Activated CD4-positive, alpha-beta T cell treated with anti-CD3 and anti-CD28 coated beads, Interleukin-2, amount 10 ng/mL, durations not matched to agents 7 days and 5 days (primary cell): ENCODE measurements around the gene MYBPC2. TPM values are rescaled to one million over a fixed set of nuclear protein-coding genes. Genes with fewer than 3 reads are reported as not detected.
"Not testable (repeated sequence)": the region's sequence is repeated elsewhere in the genome, so short reads cannot be mapped to it uniquely, and the experiment has no call there.

Experiments
- CTCF ChIA-PET: fragments of 350-600 bp; sonication (Branson Sonifier 250); formaldehyde crosslinking; loops from one replicate; lab custom pipeline; 2021; ENCODE audit warnings: antibody characterized with exemption; lab: Charles Lee
- POLR2A ChIA-PET: fragments of 350-600 bp; sonication (Branson Sonifier 250); formaldehyde crosslinking; loops from one replicate; lab custom pipeline; 2021; ENCODE audit warnings: antibody characterized with exemption; lab: Charles Lee
- DNase-seq: peaks from one replicate; pipeline ENCODE4 v3.0.0-alpha.2; 2020
- H3K27ac Mint-ChIP-seq: one replicate; pipeline ENCODE4 v1.8.0; 2021; ENCODE audit warnings: mild to moderate bottlenecking, moderate library complexity, mixed read lengths
- H3K27me3 Mint-ChIP-seq: one replicate; pipeline ENCODE4 v1.8.0; 2021; ENCODE audit warnings: mixed read lengths
- H3K36me3 Mint-ChIP-seq: one replicate; pipeline ENCODE4 v1.8.0; 2021; ENCODE audit warnings: low read depth, mixed read lengths
- H3K4me1 Mint-ChIP-seq: one replicate; pipeline ENCODE4 v1.8.0; 2021; ENCODE audit warnings: mixed read lengths
- H3K4me3 Mint-ChIP-seq: one replicate; pipeline ENCODE4 v1.8.0; 2021; ENCODE audit warnings: mild to moderate bottlenecking, moderate library complexity, mixed read lengths
- H3K9me3 Mint-ChIP-seq: one replicate; pipeline ENCODE4 v1.8.0; 2021; ENCODE audit warnings: mixed read lengths
- total RNA-seq, 2 experiments: library from RNA; stranded (reverse); gene quantifications; one replicate each; pipeline ENCODE4 v1.2.3, GENCODE V29; 2021

MYBPC2 gene
- total RNA-seq, 2 experiments from 2014 or later = not detected

GRCh38 chr19:50459067-50459456 lies 26.4 kb downstream of the MYBPC2 start:
- no peak for DNase-seq
- Mint-ChIP-seq H3K4me1 (peaks cover 15% of the 10 kb centered on the region), H3K36me3 (no peaks in the 10 kb centered on the region), H3K27ac (no peak overlapping the region), H3K27me3 (peaks cover 9% of the 10 kb centered on the region), H3K9me3 (no peaks in the 10 kb centered on the region), H3K4me3 (no peak overlapping the region)
- ChIA-PET POLR2A (no interaction called here), CTCF (no interaction called here)

DNA sequence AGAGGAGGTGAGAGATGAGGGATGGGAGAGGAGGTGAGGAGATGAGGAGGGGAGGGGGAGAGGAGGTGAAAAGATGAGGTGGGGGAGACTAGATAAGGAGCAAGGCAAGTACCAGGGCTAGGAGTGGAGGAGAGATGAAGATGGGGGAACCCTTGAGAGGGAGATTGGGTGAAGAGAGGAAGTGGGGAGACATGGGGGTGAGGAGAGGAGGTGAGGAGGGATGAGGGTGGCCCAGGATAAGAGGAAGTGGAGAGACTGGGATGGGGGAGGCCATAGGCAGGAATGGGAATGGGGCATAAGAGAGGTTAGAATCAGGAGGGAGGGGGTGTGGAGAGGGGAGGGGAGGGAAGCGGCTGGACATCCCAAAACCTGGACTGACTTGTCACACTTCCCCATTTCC lies 26.9 kb downstream of the MYBPC2 start:
- Mint-ChIP-seq H3K27me3 (peaks cover 9% of the 10 kb centered on the region), H3K4me3 (no peak overlapping the region), H3K9me3 (no peaks in the 10 kb centered on the region), H3K36me3 (no peaks in the 10 kb centered on the region), H3K4me1 (peaks cover 15% of the 10 kb centered on the region), H3K27ac (no peak overlapping the region)
- no peak for DNase-seq
- ChIA-PET POLR2A (no interaction called here), CTCF (interaction anchor here (0.9 to 2.3 kb wide), 4 partner anchors 18 to 108 kb away, joined by 3 to 17 read pairs (median 4); no protein-coding TSS in a partner anchor)

DNA sequence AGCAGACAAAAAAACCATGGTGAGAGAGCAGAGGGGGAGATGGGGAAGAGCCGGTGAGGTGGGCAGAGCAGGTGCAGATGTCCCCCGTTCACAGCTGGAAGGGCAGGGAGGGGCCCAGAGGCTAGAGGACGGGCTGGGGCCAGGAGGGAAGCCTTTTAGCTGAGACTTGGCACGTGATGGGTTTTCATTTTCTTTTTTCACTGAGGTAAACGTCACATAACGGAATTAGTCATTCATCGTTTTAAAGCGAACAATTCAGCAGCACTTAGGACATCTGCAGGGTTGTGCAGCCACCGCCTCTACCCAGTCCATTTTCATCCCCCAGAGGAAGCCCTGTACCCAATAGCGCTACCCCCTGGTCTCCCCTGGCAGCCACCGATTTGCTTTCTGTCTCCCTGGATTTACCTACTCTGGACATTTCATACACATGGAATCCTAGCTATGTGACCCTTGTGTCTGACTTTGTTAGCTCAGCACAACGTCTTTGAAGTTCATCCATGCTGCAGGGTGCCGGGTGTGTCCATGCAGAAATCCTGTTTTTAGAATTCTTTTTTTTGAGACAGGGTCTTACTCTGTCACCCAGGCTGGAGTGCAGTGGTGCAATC lies 27.6 kb downstream of the MYBPC2 start:
- Mint-ChIP-seq H3K27me3 (peaks cover 9% of the 10 kb centered on the region), H3K4me1 (peaks cover 15% of the 10 kb centered on the region), H3K9me3 (no peaks in the 10 kb centered on the region), H3K27ac (no peak overlapping the region), H3K4me3 (no peak overlapping the region), H3K36me3 (no peaks in the 10 kb centered on the region)
- no peak for DNase-seq
- ChIA-PET CTCF (interaction anchor here (0.9 to 2.3 kb wide), 7 partner anchors 9 to 108 kb away, joined by 3 to 17 read pairs (median 5); no protein-coding TSS in a partner anchor), POLR2A (no interaction called here)

DNA sequence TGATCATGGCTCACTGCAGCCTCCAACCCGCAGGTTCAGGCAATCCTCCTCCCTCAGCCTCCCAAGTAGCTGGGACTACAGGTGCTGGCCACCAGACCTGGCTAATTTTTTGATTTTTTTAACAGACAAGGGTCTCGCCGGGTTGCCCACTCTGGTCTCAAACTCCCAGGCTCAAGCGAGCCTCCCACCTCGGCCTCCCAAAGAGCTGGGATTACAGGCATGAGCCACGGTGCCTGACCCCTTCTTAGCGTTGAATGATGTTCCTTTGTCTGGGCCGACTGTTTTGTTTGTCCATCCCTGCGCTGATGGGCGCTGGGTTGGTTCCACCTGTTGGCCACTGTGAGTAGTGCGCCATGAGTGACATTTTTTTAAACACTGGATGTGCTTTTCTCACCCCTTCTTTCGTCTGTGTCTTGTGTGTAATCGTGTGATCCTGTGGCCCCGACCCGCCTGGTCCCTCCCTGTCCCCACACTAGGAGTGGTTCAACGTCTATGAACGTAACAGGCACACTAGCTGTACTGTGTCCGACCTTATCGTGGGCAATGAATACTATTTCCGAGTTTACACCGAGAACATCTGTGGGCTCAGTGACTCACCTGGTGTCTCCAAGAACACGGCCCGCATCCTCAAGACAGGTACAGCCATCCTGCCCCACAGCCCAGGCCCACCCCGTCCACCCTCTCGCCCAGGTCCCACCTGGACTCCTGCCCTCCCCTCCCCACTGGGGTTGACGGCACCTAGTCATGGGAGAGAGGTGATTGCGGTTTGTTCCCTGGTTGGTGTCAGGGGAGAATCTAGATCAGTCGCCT lies 28.6 kb downstream of the MYBPC2 start:
- POLR2A ChIA-PET = no interaction called here
- Mint-ChIP-seq H3K4me3 (no peak overlapping the region), H3K9me3 (no peaks in the 10 kb centered on the region), H3K27ac (no peak overlapping the region), H3K36me3 (no peaks in the 10 kb centered on the region), H3K27me3 (peaks cover 9% of the 10 kb centered on the region), H3K4me1 (peaks cover 15% of the 10 kb centered on the region)
- peak; percentile 69 for DNase-seq
- CTCF ChIA-PET = interaction anchor here (0.7 to 2.3 kb wide), 9 partner anchors 8 to 104 kb away, joined by 3 to 17 read pairs (median 5); no protein-coding TSS in a partner anchor

DNA sequence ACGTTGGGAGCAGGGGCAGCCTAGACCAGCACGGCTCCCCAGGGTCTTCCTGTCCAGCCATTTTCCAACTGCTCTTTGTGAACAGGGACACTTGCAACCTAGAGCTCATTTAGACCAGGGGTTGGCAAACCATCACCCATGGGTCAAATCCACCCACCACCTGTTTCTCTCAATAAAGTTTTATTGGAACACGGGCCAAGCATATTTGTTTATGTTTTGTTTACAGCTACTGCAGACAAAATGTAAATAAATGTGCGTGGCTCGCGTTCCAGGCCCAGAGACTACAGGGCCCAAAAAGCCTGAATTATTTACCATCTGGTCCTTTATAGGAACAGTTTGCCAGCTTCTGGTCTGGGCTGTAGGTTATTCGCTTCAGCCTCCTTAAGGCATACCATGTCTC lies 30.3 kb downstream of the MYBPC2 start:
- H3K9me3 Mint-ChIP-seq = no peaks in the 10 kb centered on the region
- ChIA-PET POLR2A (no interaction called here), CTCF (interaction anchor here (1.4 to 1.7 kb wide), 2 partner anchors 16 to 105 kb away, joined by 5 to 6 read pairs; no protein-coding TSS in a partner anchor)
- H3K36me3 Mint-ChIP-seq = no peaks in the 10 kb centered on the region
- no peak for DNase-seq
- H3K4me3 Mint-ChIP-seq = no peak overlapping the region
- H3K27ac Mint-ChIP-seq = no peak overlapping the region
- peaks cover 15% of the 10 kb centered on the region for H3K4me1 Mint-ChIP-seq
- H3K27me3 Mint-ChIP-seq = peaks cover 4% of the 10 kb centered on the region

- ChIA-PET CTCF (interaction anchor here (0.8 to 0.9 kb wide), 2 partner anchors 92 to 132 kb away, joined by 3 read pairs; no protein-coding TSS in a partner anchor), POLR2A (no interaction called here)
- H3K9me3 Mint-ChIP-seq = no peaks in the 10 kb centered on the region
- peaks cover 15% of the 10 kb centered on the region for H3K4me1 Mint-ChIP-seq
- DNase-seq = no peak
- no peak overlapping the region for H3K4me3 Mint-ChIP-seq
- H3K27ac Mint-ChIP-seq = no peak overlapping the region
- H3K27me3 Mint-ChIP-seq = peaks cover 6% of the 10 kb centered on the region
- no peaks in the 10 kb centered on the region for H3K36me3 Mint-ChIP-seq
Measured at GRCh38 chr19:50464348-50464747, 31.7 kb downstream of the MYBPC2 start.

DNA sequence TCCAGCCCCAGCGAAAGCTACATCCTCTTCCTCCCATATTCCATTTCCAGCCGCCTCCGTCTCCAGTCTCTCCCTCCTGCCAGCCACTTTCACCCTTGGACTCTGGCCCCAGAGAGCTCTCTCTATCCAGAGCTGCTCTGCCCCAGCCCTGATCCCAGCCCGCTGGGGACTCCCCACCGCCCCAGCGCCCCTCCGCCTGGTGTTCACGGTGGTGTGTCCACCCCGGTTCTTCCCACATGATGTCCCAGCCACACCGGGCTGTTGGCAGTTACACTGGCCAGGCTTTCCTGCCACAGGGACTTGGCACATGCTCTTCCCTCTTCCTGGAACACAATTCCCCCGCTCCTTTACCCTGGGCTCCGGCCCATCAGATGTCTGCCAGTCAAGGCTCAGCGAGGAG lies 32.3 kb downstream of the MYBPC2 start:
- CTCF ChIA-PET = interaction anchor here (0.9 kb wide), 1 partner anchor 92 kb away, joined by 3 read pairs; no protein-coding TSS in a partner anchor
- POLR2A ChIA-PET = no interaction called here
- Mint-ChIP-seq H3K36me3 (no peaks in the 10 kb centered on the region), H3K27ac (no peak overlapping the region), H3K9me3 (no peaks in the 10 kb centered on the region), H3K4me1 (peaks cover 9% of the 10 kb centered on the region), H3K27me3 (peaks cover 5% of the 10 kb centered on the region), H3K4me3 (no peak overlapping the region)
- no peak for DNase-seq

GRCh38 chr19:50465986-50466705 lies 33.5 kb downstream of the MYBPC2 start:
- POLR2A ChIA-PET = interaction anchor here (0.6 kb wide), 1 partner anchor 37 kb away, joined by 3 read pairs; no protein-coding TSS in a partner anchor
- Mint-ChIP-seq H3K4me3 (no peak overlapping the region), H3K27me3 (peaks cover 2% of the 10 kb centered on the region), H3K27ac (no peak overlapping the region), H3K36me3 (no peaks in the 10 kb centered on the region), H3K9me3 (no peaks in the 10 kb centered on the region), H3K4me1 (peaks cover 3% of the 10 kb centered on the region)
- CTCF ChIA-PET = interaction anchor here (0.9 kb wide), 1 partner anchor 98 kb away, joined by 3 read pairs; no protein-coding TSS in a partner anchor
- no peak for DNase-seq

GRCh38 chr19:50466706-50467039 lies 34.0 kb downstream of the MYBPC2 start:
- no peaks in the 10 kb centered on the region for H3K36me3 Mint-ChIP-seq
- no peak overlapping the region for H3K27ac Mint-ChIP-seq
- no peaks in the 10 kb centered on the region for H3K9me3 Mint-ChIP-seq
- no peak overlapping the region for H3K4me3 Mint-ChIP-seq
- ChIA-PET POLR2A (no interaction called here), CTCF (interaction anchor here (0.9 kb wide), 1 partner anchor 98 kb away, joined by 3 read pairs; no protein-coding TSS in a partner anchor)
- DNase-seq = no peak
- peaks cover 2% of the 10 kb centered on the region for H3K27me3 Mint-ChIP-seq
- no peaks in the 10 kb centered on the region for H3K4me1 Mint-ChIP-seq

GRCh38 chr19:50467566-50467965 lies 34.9 kb downstream of the MYBPC2 start:
- H3K27me3 Mint-ChIP-seq = peaks cover 2% of the 10 kb centered on the region
- ChIA-PET CTCF (no interaction called here), POLR2A (no interaction called here)
- no peaks in the 10 kb centered on the region for H3K9me3 Mint-ChIP-seq
- no peak for DNase-seq
- H3K4me1 Mint-ChIP-seq = no peaks in the 10 kb centered on the region
- no peak overlapping the region for H3K4me3 Mint-ChIP-seq
- no peak overlapping the region for H3K27ac Mint-ChIP-seq
- no peaks in the 10 kb centered on the region for H3K36me3 Mint-ChIP-seq

- Mint-ChIP-seq H3K27me3 (peaks cover 2% of the 10 kb centered on the region), H3K36me3 (no peaks in the 10 kb centered on the region), H3K27ac (no peak overlapping the region), H3K9me3 (no peaks in the 10 kb centered on the region), H3K4me3 (no peak overlapping the region), H3K4me1 (no peaks in the 10 kb centered on the region)
- no peak for DNase-seq
- CTCF ChIA-PET = interaction anchor here (1.8 to 2.8 kb wide), 2 partner anchors 8 to 15 kb away, joined by 6 to 7 read pairs; no protein-coding TSS in a partner anchor
- POLR2A ChIA-PET = no interaction called here
Measured at GRCh38 chr19:50468818-50469217, 36.1 kb downstream of the MYBPC2 start.

DNA sequence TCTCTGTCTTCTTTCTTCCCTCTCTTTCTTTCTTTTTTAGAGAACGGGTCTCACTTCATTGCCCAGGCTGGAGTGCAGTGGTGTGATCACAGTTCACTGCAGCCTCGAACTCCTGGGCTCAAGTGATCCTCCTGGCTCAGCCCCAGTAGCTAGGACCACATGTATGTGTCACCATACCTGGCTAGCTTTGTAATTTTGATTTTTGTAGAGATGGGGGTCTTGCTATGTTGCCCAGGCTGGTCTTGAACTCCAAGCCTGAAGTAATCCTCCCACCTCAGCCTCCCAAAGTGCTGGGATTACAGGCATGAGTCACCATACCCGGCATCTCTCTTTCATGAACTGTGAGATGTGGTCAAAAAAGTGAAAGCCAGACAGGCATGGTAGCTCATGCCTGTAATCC lies 40.6 kb downstream of the MYBPC2 start:
- H3K27me3 Mint-ChIP-seq, H3K9me3 Mint-ChIP-seq, POLR2A ChIA-PET, H3K27ac Mint-ChIP-seq, H3K4me3 Mint-ChIP-seq, DNase-seq: not testable (repeated sequence)
- CTCF ChIA-PET = interaction anchor here (0.7 to 1.7 kb wide), 3 partner anchors 10 to 136 kb away, joined by 3 to 5 read pairs (median 3); no protein-coding TSS in a partner anchor
- H3K36me3 Mint-ChIP-seq = peaks cover 11% of the 10 kb centered on the region
- H3K4me1 Mint-ChIP-seq = peaks cover 18% of the 10 kb centered on the region
